Hepatocyte (in vitro differentiated cells): Measurements from ENCODE around the gene TOB2. TPM values are rescaled to one million over a fixed set of nuclear protein-coding genes. Genes with fewer than 3 reads are reported as not detected.

Experiments used
- DNase-seq: peaks from one replicate; pipeline ENCODE4 v3.0.0-alpha.2; 2016; ENCODE audit warnings: low spot score
- H2AFZ ChIP-seq: fragments of 200-600 bp; sonication (generic); 2 replicates; pipeline ENCODE4 v1.6.0; 2016; ENCODE audit warnings: antibody characterized with exemption, mild to moderate bottlenecking
- H3K27ac ChIP-seq: fragments of 200-600 bp; sonication (generic); 2 replicates; pipeline ENCODE4 v1.5.1; 2016; ENCODE audit warnings: mild to moderate bottlenecking
- H3K27me3 ChIP-seq: fragments of 200-600 bp; sonication (generic); 2 replicates; pipeline ENCODE4 v1.6.1; 2016
- H3K36me3 ChIP-seq: fragments of 200-600 bp; sonication (generic); replicated peaks from 2 replicates; pipeline ENCODE4 v1.5.1; 2016; ENCODE audit warnings: low read depth; ENCODE audit not compliant: insufficient read depth
- H3K4me1 ChIP-seq: fragments of 200-600 bp; sonication (generic); 2 replicates; pipeline ENCODE4 v1.5.1; 2016; ENCODE audit warnings: mild to moderate bottlenecking, moderate library complexity; ENCODE audit not compliant: insufficient read depth
- H3K4me2 ChIP-seq: fragments of 200-600 bp; sonication (generic); 2 replicates; pipeline ENCODE4 v1.6.0; 2016
- H3K4me3 ChIP-seq: fragments of 200-600 bp; sonication (generic); 2 replicates; pipeline ENCODE4 v1.5.1; 2016; ENCODE audit warnings: mild to moderate bottlenecking
- H3K79me2 ChIP-seq: fragments of 200-600 bp; sonication (generic); 2 replicates; pipeline ENCODE4 v1.6.0; 2017; ENCODE audit warnings: mild to moderate bottlenecking
- H3K9me2 ChIP-seq: fragments of 200-600 bp; sonication (generic); replicated peaks from 2 replicates; pipeline ENCODE4 v1.6.0; 2017; ENCODE audit warnings: mild to moderate bottlenecking; ENCODE audit not compliant: insufficient read depth
- H3K9me3 ChIP-seq: fragments of 200-600 bp; sonication (generic); 2 replicates; pipeline ENCODE4 v1.5.1; 2016; ENCODE audit warnings: low read depth, mild to moderate bottlenecking
- H4K20me1 ChIP-seq: fragments of 200-600 bp; sonication (generic); 2 replicates; pipeline ENCODE4 v1.6.0; 2016; ENCODE audit warnings: mild to moderate bottlenecking; ENCODE audit not compliant: insufficient read depth, poor library complexity, severe bottlenecking
- EZH2 ChIP-seq: fragments of 200-600 bp; sonication (generic); IDR thresholded peaks from 2 replicates; pipeline ENCODE4 v1.6.1; 2016; ENCODE audit warnings: antibody characterized with exemption, mild to moderate bottlenecking, borderline replicate concordance
- EZH2phosphoT487 ChIP-seq: fragments of 200-600 bp; sonication (generic); IDR thresholded peaks from one replicate; pipeline ENCODE4 v1.6.1; 2018; ENCODE audit warnings: antibody characterized with exemption, mild to moderate bottlenecking, low read depth, moderate library complexity; ENCODE audit not compliant: unreplicated experiment, severe bottlenecking
- WGBS: methylation state at CpG from one replicate; pipeline ENCODE4 v1.1.6; 2016; ENCODE audit warnings: low lambda C conversion rate; ENCODE audit errors: missing lambda C conversion rate; 5-methylcytosine and 5-hydroxymethylcytosine counted together
- polyA plus RNA-seq: library from polyadenylated mRNA; unstranded; fragments of >200 nt; fragmentation: Nextera tagmentation; extraction: Ambion mirVana; gene quantifications from 2 replicates; pipeline ENCODE4 v1.2.1, GENCODE V29; 2016
- total RNA-seq: library from RNA; depleted of rRNA; stranded (reverse); fragments of >200 nt; gene quantifications from 2 replicates; pipeline ENCODE4 v1.2.3, GENCODE V29; 2014
- TF ChIP-seq, protein P1 (sequence below): fragments of 200-600 bp; sonication (generic); IDR thresholded peaks from 2 replicates; pipeline ENCODE4 v1.5.1; 2016; ENCODE audit warnings: antibody characterized with exemption, mild to moderate bottlenecking; ENCODE audit not compliant: poor library complexity

The TOB2 gene
- total and polyA plus RNA-seq, 2 experiments from 2014 or later: 37.8 to 38.5 TPM

DNA sequence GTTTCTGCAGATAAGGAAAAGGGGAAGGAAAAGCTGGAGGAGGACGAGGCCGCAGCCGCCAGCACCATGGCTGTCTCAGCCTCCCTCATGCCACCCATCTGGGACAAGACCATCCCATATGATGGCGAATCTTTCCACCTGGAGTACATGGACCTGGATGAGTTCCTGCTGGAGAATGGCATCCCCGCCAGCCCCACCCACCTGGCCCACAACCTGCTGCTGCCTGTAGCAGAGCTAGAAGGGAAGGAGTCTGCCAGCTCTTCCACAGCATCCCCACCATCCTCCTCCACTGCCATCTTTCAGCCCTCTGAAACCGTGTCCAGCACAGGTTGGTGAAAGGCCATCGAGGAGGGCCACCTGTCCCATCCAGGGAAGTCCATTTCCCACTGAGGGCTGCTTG is 59.3 kb downstream of the TOB2 start:
- no peak for DNase-seq
- Histone ChIP-seq H3K27me3 (no peaks in the 10 kb centered on the region), H2AFZ (no peak overlapping the region), H3K79me2 (peaks cover 14% of the 10 kb centered on the region), H3K36me3 (no peaks in the 10 kb centered on the region), H3K4me2 (no peak overlapping the region), H4K20me1 (no peaks in the 10 kb centered on the region), H3K4me1 (peaks cover 8% of the 10 kb centered on the region), H3K4me3 (no peak overlapping the region), H3K9me3 (no peaks in the 10 kb centered on the region), H3K9me2 (no peaks in the 10 kb centered on the region), H3K27ac (no peak overlapping the region)
- TF ChIP-seq EZH2phosphoT487 (no peak), EZH2 (no peak)
- TF ChIP-seq, protein P1, sequence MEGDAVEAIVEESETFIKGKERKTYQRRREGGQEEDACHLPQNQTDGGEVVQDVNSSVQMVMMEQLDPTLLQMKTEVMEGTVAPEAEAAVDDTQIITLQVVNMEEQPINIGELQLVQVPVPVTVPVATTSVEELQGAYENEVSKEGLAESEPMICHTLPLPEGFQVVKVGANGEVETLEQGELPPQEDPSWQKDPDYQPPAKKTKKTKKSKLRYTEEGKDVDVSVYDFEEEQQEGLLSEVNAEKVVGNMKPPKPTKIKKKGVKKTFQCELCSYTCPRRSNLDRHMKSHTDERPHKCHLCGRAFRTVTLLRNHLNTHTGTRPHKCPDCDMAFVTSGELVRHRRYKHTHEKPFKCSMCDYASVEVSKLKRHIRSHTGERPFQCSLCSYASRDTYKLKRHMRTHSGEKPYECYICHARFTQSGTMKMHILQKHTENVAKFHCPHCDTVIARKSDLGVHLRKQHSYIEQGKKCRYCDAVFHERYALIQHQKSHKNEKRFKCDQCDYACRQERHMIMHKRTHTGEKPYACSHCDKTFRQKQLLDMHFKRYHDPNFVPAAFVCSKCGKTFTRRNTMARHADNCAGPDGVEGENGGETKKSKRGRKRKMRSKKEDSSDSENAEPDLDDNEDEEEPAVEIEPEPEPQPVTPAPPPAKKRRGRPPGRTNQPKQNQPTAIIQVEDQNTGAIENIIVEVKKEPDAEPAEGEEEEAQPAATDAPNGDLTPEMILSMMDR: no peak
- 95% methylated on average over 7 of the region's 7 CpGs for WGBS

- no peak overlapping the region for H3K4me2 ChIP-seq
- no peaks in the 10 kb centered on the region for H3K36me3 ChIP-seq
- no peaks in the 10 kb centered on the region for H4K20me1 ChIP-seq
- TF ChIP-seq, protein P1: no peak
- no peak for TF ChIP-seq EZH2phosphoT487
- no peak for TF ChIP-seq EZH2
- H3K9me3 ChIP-seq: no peaks in the 10 kb centered on the region
- peaks cover 14% of the 10 kb centered on the region for H3K79me2 ChIP-seq
- H3K4me1 ChIP-seq: peaks cover 14% of the 10 kb centered on the region
- H3K27ac ChIP-seq: no peak overlapping the region
- H3K27me3 ChIP-seq: no peaks in the 10 kb centered on the region
- DNase-seq: no peak
- H2AFZ ChIP-seq: no peak overlapping the region
- H3K9me2 ChIP-seq: no peaks in the 10 kb centered on the region
- H3K4me3 ChIP-seq: no peak overlapping the region
Measured at GRCh38 chr22:41384128-41384527, 62.5 kb downstream of the TOB2 start.

Other genes with a start within 250 kb of the TOB2 start
- gene L3MBTL2, start 241.5 kb downstream of the TOB2 start, total RNA-seq: 17.9 and 20.1 TPM in 2 replicates
- gene L3MBTL2, start 241.5 kb downstream of the TOB2 start, polyA plus RNA-seq: 12.1 and 16.3 TPM in 2 replicates
- 1.00 and 4.5 TPM in 2 replicates for gene CHADL, start 205.9 kb downstream of the TOB2 start, total RNA-seq
- 1.2 and 1.4 TPM in 2 replicates for gene CHADL, start 205.9 kb downstream of the TOB2 start, polyA plus RNA-seq
- gene RANGAP1, start 160.6 kb downstream of the TOB2 start, total RNA-seq: 34.2 and 35.2 TPM in 2 replicates
- gene RANGAP1, start 160.6 kb downstream of the TOB2 start, polyA plus RNA-seq: 34.6 and 38.1 TPM in 2 replicates
- gene ZC3H7B, start 145.3 kb downstream of the TOB2 start, total RNA-seq: 27.1 and 30.5 TPM in 2 replicates
- 6.4 and 6.9 TPM in 2 replicates for gene ZC3H7B, start 145.3 kb downstream of the TOB2 start, polyA plus RNA-seq
- 5.5 and 8.9 TPM in 2 replicates for gene TEF, start 64.9 kb downstream of the TOB2 start, total RNA-seq
- 5.4 and 6.6 TPM in 2 replicates for gene TEF, start 64.9 kb downstream of the TOB2 start, polyA plus RNA-seq
- gene PHF5A, start 21.9 kb upstream of the TOB2 start, total RNA-seq: 55.2 and 59.9 TPM in 2 replicates
- gene PHF5A, start 21.9 kb upstream of the TOB2 start, polyA plus RNA-seq: 16.8 and 21.9 TPM in 2 replicates
- 111 and 129 TPM in 2 replicates for gene ACO2, start 22.3 kb upstream of the TOB2 start, total RNA-seq
- 167 and 196 TPM in 2 replicates for gene ACO2, start 22.3 kb upstream of the TOB2 start, polyA plus RNA-seq
- gene POLR3H, start 97.7 kb upstream of the TOB2 start, total RNA-seq: 14.5 and 17.5 TPM in 2 replicates
- 37.4 and 41.1 TPM in 2 replicates for gene POLR3H, start 97.7 kb upstream of the TOB2 start, polyA plus RNA-seq
- 1.7 and 2.7 TPM in 2 replicates for gene CSDC2, start 114.2 kb upstream of the TOB2 start, total RNA-seq
- gene CSDC2, start 114.2 kb upstream of the TOB2 start, polyA plus RNA-seq: 5.0 and 5.4 TPM in 2 replicates
- gene PMM1, start 143.0 kb upstream of the TOB2 start, total RNA-seq: 36.5 and 42.3 TPM in 2 replicates
- gene PMM1, start 143.0 kb upstream of the TOB2 start, polyA plus RNA-seq: 66.1 and 68.7 TPM in 2 replicates
- gene DESI1, start 174.2 kb upstream of the TOB2 start, total RNA-seq: 29.0 and 32.1 TPM in 2 replicates
- gene DESI1, start 174.2 kb upstream of the TOB2 start, polyA plus RNA-seq: 31.2 and 32.5 TPM in 2 replicates
- 273 and 276 TPM in 2 replicates for gene XRCC6, start 174.5 kb upstream of the TOB2 start, total RNA-seq
- 242 and 260 TPM in 2 replicates for gene XRCC6, start 174.5 kb upstream of the TOB2 start, polyA plus RNA-seq
- 119 and 144 TPM in 2 replicates for gene SNU13, start 242.1 kb upstream of the TOB2 start, total RNA-seq
- 240 and 245 TPM in 2 replicates for gene SNU13, start 242.1 kb upstream of the TOB2 start, polyA plus RNA-seq